ENCODE measurements around the gene EXOSC5.

Gene EXOSC5

GRCh38 chr19:41341669-41342490 is 55.3 kb downstream of the EXOSC5 start:
- DNase-seq: no peak

GRCh38 chr19:41339936-41340335 is 57.2 kb downstream of the EXOSC5 start:
- no peak for DNase-seq
